ENCODE measurements around the gene PUSL1. TPM values are rescaled to one million over a fixed set of nuclear protein-coding genes. Genes with fewer than 3 reads are reported as not detected.

The PUSL1 gene
- total and polyA plus RNA-seq, 2 of the 13 experiments (the other 11 are each of a cell fraction or from before 2014, with no cell fraction given), result 8.3 to 22.2 TPM

GRCh38 chr1:1306070-1306660, 2.2 kb upstream of the PUSL1 start (continued):
- TF ChIP-seq RNF2 (conservative IDR thresholded peaks at IDR 0.05; ENCODE audit: low read depth), result no peak
- no peak for TF ChIP-seq BRD4 (CRISPR knock-in tag; IDR thresholded peaks at IDR 0.05)
- TF ChIP-seq CTCF (CRISPR knock-in tag; IDR thresholded peaks at IDR 0.05), result peak; percentile 56
- TF ChIP-seq ZFP62 (CRISPR knock-in tag; IDR thresholded peaks at IDR 0.05), result no peak
- no peak for TF ChIP-seq AHR (CRISPR knock-in tag; IDR thresholded peaks at IDR 0.05)
- TF ChIP-seq PAXIP1 (CRISPR knock-in tag; conservative IDR thresholded peaks at IDR 0.05), result no peak
- no peak for TF ChIP-seq ZNF562 (CRISPR knock-in tag; IDR thresholded peaks at IDR 0.05; ENCODE audit: borderline replicate concordance)
- TF ChIP-seq, protein P1, sequence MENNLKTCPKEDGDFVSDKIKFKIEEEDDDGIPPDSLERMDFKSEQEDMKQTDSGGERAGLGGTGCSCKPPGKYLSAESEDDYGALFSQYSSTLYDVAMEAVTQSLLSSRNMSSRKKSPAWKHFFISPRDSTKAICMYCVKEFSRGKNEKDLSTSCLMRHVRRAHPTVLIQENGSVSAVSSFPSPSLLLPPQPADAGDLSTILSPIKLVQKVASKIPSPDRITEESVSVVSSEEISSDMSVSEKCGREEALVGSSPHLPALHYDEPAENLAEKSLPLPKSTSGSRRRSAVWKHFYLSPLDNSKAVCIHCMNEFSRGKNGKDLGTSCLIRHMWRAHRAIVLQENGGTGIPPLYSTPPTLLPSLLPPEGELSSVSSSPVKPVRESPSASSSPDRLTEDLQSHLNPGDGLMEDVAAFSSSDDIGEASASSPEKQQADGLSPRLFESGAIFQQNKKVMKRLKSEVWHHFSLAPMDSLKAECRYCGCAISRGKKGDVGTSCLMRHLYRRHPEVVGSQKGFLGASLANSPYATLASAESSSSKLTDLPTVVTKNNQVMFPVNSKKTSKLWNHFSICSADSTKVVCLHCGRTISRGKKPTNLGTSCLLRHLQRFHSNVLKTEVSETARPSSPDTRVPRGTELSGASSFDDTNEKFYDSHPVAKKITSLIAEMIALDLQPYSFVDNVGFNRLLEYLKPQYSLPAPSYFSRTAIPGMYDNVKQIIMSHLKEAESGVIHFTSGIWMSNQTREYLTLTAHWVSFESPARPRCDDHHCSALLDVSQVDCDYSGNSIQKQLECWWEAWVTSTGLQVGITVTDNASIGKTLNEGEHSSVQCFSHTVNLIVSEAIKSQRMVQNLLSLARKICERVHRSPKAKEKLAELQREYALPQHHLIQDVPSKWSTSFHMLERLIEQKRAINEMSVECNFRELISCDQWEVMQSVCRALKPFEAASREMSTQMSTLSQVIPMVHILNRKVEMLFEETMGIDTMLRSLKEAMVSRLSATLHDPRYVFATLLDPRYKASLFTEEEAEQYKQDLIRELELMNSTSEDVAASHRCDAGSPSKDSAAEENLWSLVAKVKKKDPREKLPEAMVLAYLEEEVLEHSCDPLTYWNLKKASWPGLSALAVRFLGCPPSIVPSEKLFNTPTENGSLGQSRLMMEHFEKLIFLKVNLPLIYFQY (CRISPR knock-in tag; IDR thresholded peaks at IDR 0.05; ENCODE audit: borderline replicate concordance), result 0 out of 2 replicates have a peak, but pooled peaks have one; percentile 16
- TF ChIP-seq, protein P2, sequence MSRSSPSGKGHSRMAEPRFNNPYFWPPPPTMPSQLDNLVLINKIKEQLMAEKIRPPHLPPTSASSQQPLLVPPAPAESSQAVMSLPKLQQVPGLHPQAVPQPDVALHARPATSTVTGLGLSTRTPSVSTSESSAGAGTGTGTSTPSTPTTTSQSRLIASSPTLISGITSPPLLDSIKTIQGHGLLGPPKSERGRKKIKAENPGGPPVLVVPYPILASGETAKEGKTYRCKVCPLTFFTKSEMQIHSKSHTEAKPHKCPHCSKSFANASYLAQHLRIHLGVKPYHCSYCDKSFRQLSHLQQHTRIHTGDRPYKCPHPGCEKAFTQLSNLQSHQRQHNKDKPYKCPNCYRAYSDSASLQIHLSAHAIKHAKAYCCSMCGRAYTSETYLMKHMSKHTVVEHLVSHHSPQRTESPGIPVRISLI (CRISPR knock-in tag; IDR thresholded peaks at IDR 0.05; ENCODE audit: borderline replicate concordance), result no peak
- TF ChIP-seq SIN3A (IDR thresholded peaks at IDR 0.05; ENCODE audit: borderline replicate concordance, low read depth, low read length), result no peak
- no peak for TF ChIP-seq CHCHD3 (CRISPR knock-in tag; IDR thresholded peaks at IDR 0.05)
- no peak for TF ChIP-seq CC2D1A (CRISPR knock-in tag; IDR thresholded peaks at IDR 0.05)
- 0 out of 2 replicates have a peak, but pooled peaks have one; percentile 10 for TF ChIP-seq ZNF335 (CRISPR knock-in tag; IDR thresholded peaks at IDR 0.05)
- no peak for TF ChIP-seq ZNF770 (CRISPR knock-in tag; IDR thresholded peaks at IDR 0.05)
- TF ChIP-seq TCF7L2 (IDR thresholded peaks at IDR 0.05; ENCODE audit: low read depth, low read length), result no peak
- TF ChIP-seq RAD21 (CRISPR knock-in tag; IDR thresholded peaks at IDR 0.05), result no peak
- TF ChIP-seq ZFP1 (CRISPR knock-in tag; IDR thresholded peaks at IDR 0.05), result no peak
- no peak for TF ChIP-seq DPF2 (CRISPR knock-in tag; IDR thresholded peaks at IDR 0.05; ENCODE audit: borderline replicate concordance, low read depth)

Measured in HepG2 (cell line).